ENCODE results near the gene ELOVL7. TPM values are rescaled to one million over a fixed set of nuclear protein-coding genes. Genes with fewer than 3 reads are reported as not detected.

The ELOVL7 gene
- 1.1 and 5.8 TPM in 2 replicates for total RNA-seq

GRCh38 chr5:60843936-60844905 lies at the start of gene ELOVL7:
TSS of gene ELOVL7 (minus strand) at chr5:60844269. CDS start at chr5:60787397, 56,872 bp downstream.

Other genes with a start within 250 kb of the ELOVL7 start
- 2.9 and 35.4 TPM in 2 replicates for gene DEPDC1B, start 144.1 kb downstream of the ELOVL7 start, total RNA-seq
- gene ERCC8, start 100.8 kb upstream of the ELOVL7 start, total RNA-seq, result 12.0 and 21.2 TPM in 2 replicates
- gene NDUFAF2, start 100.9 kb upstream of the ELOVL7 start, total RNA-seq, result 7.9 and 14.2 TPM in 2 replicates